ENCODE measurements around the gene DNMT1. TPM values are rescaled to one million over a fixed set of nuclear protein-coding genes. Genes with fewer than 3 reads are reported as not detected.

Gene DNMT1
- polyA plus RNA-seq, 1 of the 3 experiments (the other 2 are of a cell fraction) = 58.3 TPM

DNA sequence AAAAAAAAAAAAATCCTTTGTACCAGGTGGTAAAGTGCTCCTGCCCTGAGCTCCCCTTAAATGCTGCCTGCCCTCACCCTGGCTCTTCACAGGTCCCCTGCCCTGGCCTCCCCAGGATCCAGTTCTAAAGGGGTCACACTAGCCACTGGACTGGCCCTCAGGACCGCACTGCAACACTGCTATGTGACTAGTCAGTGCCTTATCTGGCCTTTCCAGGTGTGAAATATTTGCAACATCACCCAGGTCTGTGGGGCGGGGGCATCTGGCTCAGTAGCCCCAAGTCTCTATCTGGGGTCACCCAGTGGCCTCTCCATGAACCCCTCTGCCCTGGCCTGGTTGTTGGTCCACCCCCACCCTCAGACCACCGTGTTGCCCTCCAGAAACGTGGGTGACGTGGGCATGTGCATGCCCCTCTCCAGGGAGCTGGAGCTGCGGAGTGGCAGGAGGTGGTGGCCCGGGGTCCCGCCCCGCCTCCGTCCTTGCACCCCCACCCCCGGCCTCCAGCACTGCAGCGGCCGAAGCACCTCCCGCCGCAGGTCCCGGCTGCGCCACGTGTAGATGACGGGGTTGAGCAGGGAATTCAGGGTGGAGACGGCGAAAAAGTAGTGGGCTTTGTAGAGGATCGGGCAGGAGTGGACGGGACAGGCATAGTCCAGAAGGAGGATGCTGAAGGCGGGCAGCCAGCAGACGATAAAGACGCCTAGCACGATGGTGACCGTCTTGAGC, 28.9 kb upstream of the DNMT1 start:
- DNase-seq = no peak
- no peak overlapping the region for H3K4me2 ChIP-seq
- H3K27me3 ChIP-seq (ENCODE audit: insufficient read depth) = no peaks in the 10 kb centered on the region
- CTCF ChIA-PET = interaction anchor here (2.1 kb wide), 1 partner anchor 26 kb away, joined by 7 read pairs; no protein-coding TSS in a partner anchor
- H2AFZ ChIP-seq (ENCODE audit: low read depth) = no peak overlapping the region
- H3K9me2 ChIP-seq = no peaks in the 10 kb centered on the region
- H3K27ac ChIP-seq (ENCODE audit: low read depth in 2 of 2, low read length in 1 of 2) = no peak overlapping the region
- no peak overlapping the region for H3K4me3 ChIP-seq (ENCODE audit: low read depth in 2 of 2, low read length in 1 of 2)
- H4K20me1 ChIP-seq (ENCODE audit: insufficient read depth) = no peaks in the 10 kb centered on the region
- no peaks in the 10 kb centered on the region for H3F3A ChIP-seq (replicated peaks; ENCODE audit: insufficient read depth)
- no peaks in the 10 kb centered on the region for H3K9me3 ChIP-seq
- no peaks in the 10 kb centered on the region for H3K36me3 ChIP-seq (replicated peaks in 1 of 2; ENCODE audit: control insufficient read depth in 1 of 2, insufficient read depth in 2 of 2, low read length in 1 of 2)
- WGBS (ENCODE audit: low lambda C conversion rate) = 95% methylated on average over 19 of the region's 28 CpGs
- H3K79me2 ChIP-seq (ENCODE audit: insufficient read depth) = no peaks in the 10 kb centered on the region
- POLR2A ChIA-PET = no interaction called here
- H3K4me1 ChIP-seq (ENCODE audit: control insufficient read depth in 1 of 2, insufficient read depth in 2 of 2, low read depth in 1 of 2, low read length in 1 of 2) = peaks cover 0 to 21% of the 10 kb centered on the region in 2 experiments; a peak in 1 of 4 replicates
- no peak for TF ChIP-seq YY1 (IDR thresholded peaks at IDR 0.05; ENCODE audit: low read depth)
- no peak for TF ChIP-seq RXRA (IDR thresholded peaks at IDR 0.05; ENCODE audit: borderline replicate concordance, low read depth)
- TF ChIP-seq MXI1 (IDR thresholded peaks at IDR 0.05; ENCODE audit: low read depth, low read length) = no peak
- TF ChIP-seq RFX5 (IDR thresholded peaks at IDR 0.05; ENCODE audit: low read length) = no peak
- no peak for TF ChIP-seq JUND (IDR thresholded peaks at IDR 0.05)
- TF ChIP-seq GATA2 (CRISPR knock-in tag; IDR thresholded peaks at IDR 0.05) = no peak
- TF ChIP-seq, protein P1, sequence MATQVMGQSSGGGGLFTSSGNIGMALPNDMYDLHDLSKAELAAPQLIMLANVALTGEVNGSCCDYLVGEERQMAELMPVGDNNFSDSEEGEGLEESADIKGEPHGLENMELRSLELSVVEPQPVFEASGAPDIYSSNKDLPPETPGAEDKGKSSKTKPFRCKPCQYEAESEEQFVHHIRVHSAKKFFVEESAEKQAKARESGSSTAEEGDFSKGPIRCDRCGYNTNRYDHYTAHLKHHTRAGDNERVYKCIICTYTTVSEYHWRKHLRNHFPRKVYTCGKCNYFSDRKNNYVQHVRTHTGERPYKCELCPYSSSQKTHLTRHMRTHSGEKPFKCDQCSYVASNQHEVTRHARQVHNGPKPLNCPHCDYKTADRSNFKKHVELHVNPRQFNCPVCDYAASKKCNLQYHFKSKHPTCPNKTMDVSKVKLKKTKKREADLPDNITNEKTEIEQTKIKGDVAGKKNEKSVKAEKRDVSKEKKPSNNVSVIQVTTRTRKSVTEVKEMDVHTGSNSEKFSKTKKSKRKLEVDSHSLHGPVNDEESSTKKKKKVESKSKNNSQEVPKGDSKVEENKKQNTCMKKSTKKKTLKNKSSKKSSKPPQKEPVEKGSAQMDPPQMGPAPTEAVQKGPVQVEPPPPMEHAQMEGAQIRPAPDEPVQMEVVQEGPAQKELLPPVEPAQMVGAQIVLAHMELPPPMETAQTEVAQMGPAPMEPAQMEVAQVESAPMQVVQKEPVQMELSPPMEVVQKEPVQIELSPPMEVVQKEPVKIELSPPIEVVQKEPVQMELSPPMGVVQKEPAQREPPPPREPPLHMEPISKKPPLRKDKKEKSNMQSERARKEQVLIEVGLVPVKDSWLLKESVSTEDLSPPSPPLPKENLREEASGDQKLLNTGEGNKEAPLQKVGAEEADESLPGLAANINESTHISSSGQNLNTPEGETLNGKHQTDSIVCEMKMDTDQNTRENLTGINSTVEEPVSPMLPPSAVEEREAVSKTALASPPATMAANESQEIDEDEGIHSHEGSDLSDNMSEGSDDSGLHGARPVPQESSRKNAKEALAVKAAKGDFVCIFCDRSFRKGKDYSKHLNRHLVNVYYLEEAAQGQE (IDR thresholded peaks at IDR 0.05; ENCODE audit: low read depth, low read length) = no peak
- TF ChIP-seq GABPA (IDR thresholded peaks at IDR 0.05; ENCODE audit: low read depth) = no peak
- TF ChIP-seq, protein P2, sequence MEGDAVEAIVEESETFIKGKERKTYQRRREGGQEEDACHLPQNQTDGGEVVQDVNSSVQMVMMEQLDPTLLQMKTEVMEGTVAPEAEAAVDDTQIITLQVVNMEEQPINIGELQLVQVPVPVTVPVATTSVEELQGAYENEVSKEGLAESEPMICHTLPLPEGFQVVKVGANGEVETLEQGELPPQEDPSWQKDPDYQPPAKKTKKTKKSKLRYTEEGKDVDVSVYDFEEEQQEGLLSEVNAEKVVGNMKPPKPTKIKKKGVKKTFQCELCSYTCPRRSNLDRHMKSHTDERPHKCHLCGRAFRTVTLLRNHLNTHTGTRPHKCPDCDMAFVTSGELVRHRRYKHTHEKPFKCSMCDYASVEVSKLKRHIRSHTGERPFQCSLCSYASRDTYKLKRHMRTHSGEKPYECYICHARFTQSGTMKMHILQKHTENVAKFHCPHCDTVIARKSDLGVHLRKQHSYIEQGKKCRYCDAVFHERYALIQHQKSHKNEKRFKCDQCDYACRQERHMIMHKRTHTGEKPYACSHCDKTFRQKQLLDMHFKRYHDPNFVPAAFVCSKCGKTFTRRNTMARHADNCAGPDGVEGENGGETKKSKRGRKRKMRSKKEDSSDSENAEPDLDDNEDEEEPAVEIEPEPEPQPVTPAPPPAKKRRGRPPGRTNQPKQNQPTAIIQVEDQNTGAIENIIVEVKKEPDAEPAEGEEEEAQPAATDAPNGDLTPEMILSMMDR (IDR thresholded peaks at IDR 0.05) = no peak
- H3K9ac ChIP-seq = no peak overlapping the region

DNA sequence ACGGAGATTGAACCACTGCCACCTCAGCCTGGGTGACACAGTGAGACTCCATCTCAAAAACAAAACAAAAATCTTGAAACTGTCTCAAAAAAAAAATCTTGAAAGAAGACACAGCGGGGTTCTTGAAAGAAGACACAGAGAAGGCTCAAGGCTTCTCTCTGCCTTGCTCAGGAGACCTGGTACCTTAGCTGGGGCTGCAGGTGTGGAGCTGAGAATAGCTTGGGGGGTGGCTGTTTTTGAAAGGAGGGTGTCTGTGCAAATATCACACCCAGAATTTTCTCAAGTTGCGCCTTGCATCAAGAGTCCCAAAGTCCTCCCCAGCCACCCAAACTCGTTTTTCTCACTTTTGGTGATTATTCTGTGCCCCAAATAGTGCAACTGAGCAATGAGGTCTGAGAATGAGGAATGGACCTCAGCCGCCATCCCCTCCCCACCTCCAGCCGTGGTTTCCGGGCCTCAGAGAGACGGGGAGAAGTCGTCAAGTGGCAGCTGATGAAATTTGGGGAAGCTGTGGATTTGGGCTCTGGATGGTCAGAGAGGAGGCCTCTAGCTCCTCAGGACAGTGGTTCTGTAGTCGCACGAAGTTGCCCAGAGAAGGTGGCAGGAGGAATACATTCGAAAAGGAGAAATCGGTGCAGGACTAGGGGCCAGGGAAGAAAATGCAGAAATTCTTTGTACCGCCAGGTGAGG, 27.6 kb upstream of the DNMT1 start:
- no peak for DNase-seq
- H3K27me3 ChIP-seq (ENCODE audit: insufficient read depth) = no peaks in the 10 kb centered on the region
- no peak overlapping the region for H2AFZ ChIP-seq (ENCODE audit: low read depth)
- H3K4me2 ChIP-seq = no peak overlapping the region
- no peak overlapping the region for H3K27ac ChIP-seq (ENCODE audit: low read depth in 2 of 2, low read length in 1 of 2)
- ChIA-PET CTCF (interaction anchor here (2.1 kb wide), 1 partner anchor 28 kb away, joined by 7 read pairs; no protein-coding TSS in a partner anchor), POLR2A (no interaction called here)
- H3K4me1 ChIP-seq (ENCODE audit: control insufficient read depth in 1 of 2, insufficient read depth in 2 of 2, low read depth in 1 of 2, low read length in 1 of 2) = peaks cover 0 to 16% of the 10 kb centered on the region in 2 experiments; a peak in 1 of 4 replicates
- no peaks in the 10 kb centered on the region for H3K9me2 ChIP-seq
- no peak overlapping the region for H3K9ac ChIP-seq
- TF ChIP-seq NRF1 (IDR thresholded peaks at IDR 0.05; ENCODE audit: low read depth, low read length) (no peak), RFX5 (IDR thresholded peaks at IDR 0.05; ENCODE audit: low read length) (no peak)
- H3K36me3 ChIP-seq (replicated peaks in 1 of 2; ENCODE audit: control insufficient read depth in 1 of 2, insufficient read depth in 2 of 2, low read length in 1 of 2) = no peaks in the 10 kb centered on the region
- no peaks in the 10 kb centered on the region for H3F3A ChIP-seq (replicated peaks; ENCODE audit: insufficient read depth)
- 89% methylated on average over 14 of the region's 14 CpGs for WGBS (ENCODE audit: low lambda C conversion rate)
- no peaks in the 10 kb centered on the region for H3K79me2 ChIP-seq (ENCODE audit: insufficient read depth)
- no peaks in the 10 kb centered on the region for H3K9me3 ChIP-seq
- H3K4me3 ChIP-seq (ENCODE audit: low read depth in 2 of 2, low read length in 1 of 2) = no peak overlapping the region
- H4K20me1 ChIP-seq (ENCODE audit: insufficient read depth) = no peaks in the 10 kb centered on the region

Data from SK-N-SH (cell line).